ENCODE results near the gene GAB2. TPM values are rescaled to one million over a fixed set of nuclear protein-coding genes. Genes with fewer than 3 reads are reported as not detected.

GAB2 gene
- total and polyA plus RNA-seq, 2 of the 13 experiments (the other 11 are each of a cell fraction or from before 2014, with no cell fraction given) = 4.1 to 8.6 TPM

DNA sequence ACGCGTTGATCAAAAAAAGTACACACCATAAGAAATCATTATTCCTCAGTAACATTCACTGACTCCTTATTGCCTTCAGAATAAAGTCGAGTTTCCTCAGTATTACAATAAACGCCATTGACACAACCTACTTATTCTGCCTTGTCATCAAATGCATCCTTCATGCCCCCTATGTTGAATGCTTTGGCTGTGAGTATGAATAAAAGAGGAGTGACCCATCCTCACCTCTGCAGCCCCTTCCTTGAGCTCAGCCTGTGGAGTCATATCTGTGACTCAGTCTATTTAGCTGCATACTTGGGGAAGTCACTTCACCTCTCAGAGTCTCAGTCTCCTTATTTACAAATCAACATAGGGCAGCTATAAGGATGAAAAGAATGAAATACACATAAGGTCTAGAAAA, 163.8 kb downstream of the GAB2 start:
- 89% methylated on average over 4 of the region's 4 CpGs for WGBS (ENCODE audit: low lambda C conversion rate)

More for the DNA sequence above, 163.8 kb downstream of the GAB2 start:
- no peak for TF ChIP-seq ONECUT2 (CRISPR knock-in tag; IDR thresholded peaks at IDR 0.05)
- no peak for TF ChIP-seq ZNF446 (CRISPR knock-in tag; IDR thresholded peaks at IDR 0.05)
- TF ChIP-seq KAT2B (IDR thresholded peaks at IDR 0.05; ENCODE audit: borderline replicate concordance, low read depth, low read length) = no peak
- no peak for TF ChIP-seq ELF4 (CRISPR knock-in tag; IDR thresholded peaks at IDR 0.05; ENCODE audit: borderline replicate concordance)
- TF ChIP-seq SUZ12 (IDR thresholded peaks at IDR 0.05; ENCODE audit: low read depth, low read length) = no peak
- 0 out of 2 replicates have a peak, but pooled peaks have one; percentile 10 for TF ChIP-seq MAFF (IDR thresholded peaks at IDR 0.05; ENCODE audit: low read depth, low read length)
- no peak for TF ChIP-seq ZNF224 (CRISPR knock-in tag; IDR thresholded peaks at IDR 0.05)
- TF ChIP-seq SOX6 (IDR thresholded peaks at IDR 0.05) = no peak
- TF ChIP-seq SOX6 (CRISPR knock-in tag; IDR thresholded peaks at IDR 0.05) = no peak
- TF ChIP-seq ZNF276 (CRISPR knock-in tag; IDR thresholded peaks at IDR 0.05; ENCODE audit: low read depth) = no peak
- TF ChIP-seq ZBTB10 (CRISPR knock-in tag; IDR thresholded peaks at IDR 0.05; ENCODE audit: borderline replicate concordance) = no peak
- TF ChIP-seq MAFK (conservative IDR thresholded peaks at IDR 0.05 in 1 of 2, IDR thresholded peaks at IDR 0.05 in 1 of 2; ENCODE audit: low read length in 2 of 2) = peak; percentile 24 to 41; a peak in 2 of 4 replicates
- no TSS peak for BruUV-seq (replicated peaks)
- no peaks in the 10 kb centered on the region for H3K27me3 ChIP-seq (ENCODE audit: control insufficient read depth in 1 of 2, insufficient read depth in 2 of 2, low read length in 2 of 2)
- no peak overlapping the region for H3K4me3 ChIP-seq (replicated peaks in 1 of 3; ENCODE audit: insufficient read depth in 1 of 3, low read depth in 2 of 3, low read length in 3 of 3)
- H3K4me1 ChIP-seq (ENCODE audit: insufficient read depth, low read length) = peaks cover 15% of the 10 kb centered on the region
- in situ Hi-C loops (cut with HindIII; ENCODE audit: extremely low pct_ligation_motif_present, low pct_unique_long_range_greater_than_20kb) = no loop called here
- no peak overlapping the region for H2AFZ ChIP-seq (ENCODE audit: low read length)
- H3K4me2 ChIP-seq (ENCODE audit: low read depth, low read length) = no peak overlapping the region
- no peak overlapping the region for H3K27ac ChIP-seq (ENCODE audit: extremely low read length, insufficient read depth, low read length)
- peaks cover 2 to 8% of the 10 kb centered on the region in 2 experiments; a peak in 4 of 5 replicates for H3K36me3 ChIP-seq (replicated peaks in 1 of 2; ENCODE audit: control insufficient read depth in 1 of 2, insufficient read depth in 2 of 2, low read length in 2 of 2)
- CTCF ChIA-PET (ENCODE audit: low intra/inter-chr PET ratio, low total read pairs) = no interaction called here
- intact Hi-C loops (cut with micrococcal nuclease; ENCODE audit: unreplicated experiment) = no loop called here
- H3K9me3 ChIP-seq (ENCODE audit: low read length) = no peaks in the 10 kb centered on the region
- no peak overlapping the region for H3K9ac ChIP-seq (ENCODE audit: insufficient read depth, low read depth, low read length)
- DNase-seq (ENCODE audit: low spot score) = no peak
- H4K20me1 ChIP-seq (ENCODE audit: insufficient read depth, low read length) = no peaks in the 10 kb centered on the region
- no peaks in the 10 kb centered on the region for H3K79me2 ChIP-seq (ENCODE audit: insufficient read depth, low read length)
- ATAC-seq = no peak
- POLR2A ChIA-PET = no interaction called here
- no peak for FAIRE-seq
